ENCODE measurements around the gene PPEF2. TPM values are rescaled to one million over a fixed set of nuclear protein-coding genes. Genes with fewer than 3 reads are reported as not detected.
"Not testable (repeated sequence)": the region's sequence is repeated elsewhere in the genome, so short reads cannot be mapped to it uniquely, and the experiment has no call there.

The PPEF2 gene
- total and polyA plus RNA-seq, 4 experiments from 2014 or later: 0.36 to 0.41 TPM; not detected in 2

GRCh38 chr4:75919920-75920319 is 17.7 kb upstream of the PPEF2 start:
- peaks cover 55% of the 10 kb centered on the region for H3K36me3 ChIP-seq (ENCODE audit: insufficient read depth, low read length)
- H3K9me3 Mint-ChIP-seq: no peaks in the 10 kb centered on the region
- no peak for DNase-seq
- H3K27ac Mint-ChIP-seq: no peak overlapping the region
- no peak overlapping the region for H3K4me3 ChIP-seq (ENCODE audit: low read length in 2 of 2)
- H3K9me3 ChIP-seq (ENCODE audit: control insufficient read depth in 1 of 2, low read length in 2 of 2): no peaks in the 10 kb centered on the region
- H3K27me3 ChIP-seq (ENCODE audit: insufficient read depth, low read length): no peaks in the 10 kb centered on the region
- CTCF ChIA-PET (ENCODE audit: partially characterized antibody): interaction anchor here (0.9 to 1.0 kb wide), 2 partner anchors 11 to 26 kb away, joined by 3 to 6 read pairs; no protein-coding TSS in a partner anchor
- H3K4me1 Mint-ChIP-seq: no peaks in the 10 kb centered on the region
- no peaks in the 10 kb centered on the region for H3K4me1 ChIP-seq (ENCODE audit: insufficient read depth, low read length)
- no peak overlapping the region for H3K4me3 Mint-ChIP-seq
- H3K27me3 Mint-ChIP-seq: no peaks in the 10 kb centered on the region
- POLR2A ChIA-PET (ENCODE audit: partially characterized antibody): no interaction called here
- peaks cover 60 to 70% of the 10 kb centered on the region in 2 donors for H3K36me3 Mint-ChIP-seq
- intact Hi-C loops (cut with micrococcal nuclease): loop anchor here (5.0 kb wide), 1 partner anchor 72 kb away; the partner anchor contains the start of gene SDAD1
- H3K27ac ChIP-seq (ENCODE audit: low read depth, low read length): no peak overlapping the region

- Histone ChIP-seq H3K9me3 (ENCODE audit: control insufficient read depth in 1 of 2, low read length in 2 of 2) (no peaks in the 10 kb centered on the region), H3K27ac (ENCODE audit: low read depth, low read length) (no peak overlapping the region), H3K4me3 (ENCODE audit: low read length in 2 of 2) (no peak overlapping the region), H3K27me3 (ENCODE audit: insufficient read depth, low read length) (no peaks in the 10 kb centered on the region), H3K36me3 (ENCODE audit: insufficient read depth, low read length) (peaks cover 24% of the 10 kb centered on the region), H3K4me1 (ENCODE audit: insufficient read depth, low read length) (no peaks in the 10 kb centered on the region)
- intact Hi-C loops (cut with micrococcal nuclease): loop anchor here (1.0 to 5.0 kb wide), 3 partner anchors 25 to 151 kb away; partner anchors contain the start of genes NAAA and SDAD1
- Mint-ChIP-seq H3K9me3 (peaks cover 0 to 4% (median under 1%) of the 10 kb centered on the region in 8 donors), H3K27me3 (no peaks in the 10 kb centered on the region), H3K36me3 (peaks cover 63 to 65% of the 10 kb centered on the region in 2 donors), H3K4me3 (no peak overlapping the region), H3K4me1 (no peaks in the 10 kb centered on the region), H3K27ac (no peak overlapping the region)
- peak in 4 of 5 donors; percentile 24 to 54 (median 30) for DNase-seq
- CTCF ChIA-PET (ENCODE audit: partially characterized antibody): interaction anchor here (0.7 to 4.2 kb wide), 17 partner anchors 9 to 154 kb away, joined by 3 to 20 read pairs (median 5); partner anchors contain the start of gene NAAA
- POLR2A ChIA-PET (ENCODE audit: partially characterized antibody): interaction anchor here (0.5 to 2.3 kb wide), 4 partner anchors 19 to 25 kb away, joined by 3 to 10 read pairs (median 4); partner anchors contain the start of gene NAAA
Measured at GRCh38 chr4:75916091-75916661, 13.9 kb upstream of the PPEF2 start.

- peaks cover 3% of the 10 kb centered on the region for H3K36me3 ChIP-seq (ENCODE audit: insufficient read depth, low read length)
- no peak overlapping the region for H3K27ac Mint-ChIP-seq
- CTCF ChIA-PET (ENCODE audit: partially characterized antibody): interaction anchor here (1.1 to 4.2 kb wide), 4 partner anchors 17 to 28 kb away, joined by 3 to 20 read pairs (median 4); partner anchors contain the start of gene NAAA
- H3K4me3 Mint-ChIP-seq: no peak overlapping the region
- H3K4me3 ChIP-seq (ENCODE audit: low read length in 2 of 2): no peak overlapping the region
- H3K4me1 Mint-ChIP-seq: no peaks in the 10 kb centered on the region
- POLR2A ChIA-PET (ENCODE audit: partially characterized antibody): no interaction called here
- no peak overlapping the region for H3K27ac ChIP-seq (ENCODE audit: low read depth, low read length)
- H3K4me1 ChIP-seq (ENCODE audit: insufficient read depth, low read length): no peaks in the 10 kb centered on the region
- no peaks in the 10 kb centered on the region for H3K9me3 ChIP-seq (ENCODE audit: control insufficient read depth in 1 of 2, low read length in 2 of 2)
- peaks cover 50 to 58% of the 10 kb centered on the region in 2 donors for H3K36me3 Mint-ChIP-seq
- intact Hi-C loops (cut with micrococcal nuclease): no loop called here
- DNase-seq: no peak
- no peaks in the 10 kb centered on the region for H3K27me3 Mint-ChIP-seq
- H3K27me3 ChIP-seq (ENCODE audit: insufficient read depth, low read length): no peaks in the 10 kb centered on the region
- H3K9me3 Mint-ChIP-seq: peaks cover 0 to 10% (median 2%) of the 10 kb centered on the region in 8 donors
Measured at GRCh38 chr4:75912968-75913367, 10.7 kb upstream of the PPEF2 start.

- CTCF ChIA-PET (ENCODE audit: partially characterized antibody); H3K4me3 Mint-ChIP-seq; H3K4me1 ChIP-seq (ENCODE audit: insufficient read depth, low read length); H3K36me3 ChIP-seq (ENCODE audit: insufficient read depth, low read length); H3K4me3 ChIP-seq (ENCODE audit: low read length in 2 of 2); H3K27ac ChIP-seq (ENCODE audit: low read depth, low read length); H3K27me3 Mint-ChIP-seq; H3K27me3 ChIP-seq (ENCODE audit: insufficient read depth, low read length); H3K9me3 ChIP-seq (ENCODE audit: control insufficient read depth in 1 of 2, low read length in 2 of 2); POLR2A ChIA-PET (ENCODE audit: partially characterized antibody); intact Hi-C loops (cut with micrococcal nuclease); H3K4me1 Mint-ChIP-seq; DNase-seq; H3K27ac Mint-ChIP-seq: not testable (repeated sequence)
- Mint-ChIP-seq H3K9me3 (peaks cover 0 to 10% (median 2%) of the 10 kb centered on the region in 8 donors), H3K36me3 (peaks cover 36 to 45% of the 10 kb centered on the region in 2 donors)
Measured at GRCh38 chr4:75910831-75911230, 8.6 kb upstream of the PPEF2 start.

GRCh38 chr4:75909405-75909804 is 7.2 kb upstream of the PPEF2 start:
- Mint-ChIP-seq H3K27me3 (no peaks in the 10 kb centered on the region), H3K27ac (no peak overlapping the region), H3K4me3 (no peak overlapping the region), H3K9me3 (peaks cover 0 to 10% (median 2%) of the 10 kb centered on the region in 8 donors), H3K4me1 (no peaks in the 10 kb centered on the region), H3K36me3 (peaks cover 28 to 37% of the 10 kb centered on the region in 2 donors)
- Histone ChIP-seq H3K36me3 (ENCODE audit: insufficient read depth, low read length) (no peaks in the 10 kb centered on the region), H3K4me1 (ENCODE audit: insufficient read depth, low read length) (no peaks in the 10 kb centered on the region), H3K27me3 (ENCODE audit: insufficient read depth, low read length) (no peaks in the 10 kb centered on the region), H3K4me3 (ENCODE audit: low read length in 2 of 2) (no peak overlapping the region), H3K27ac (ENCODE audit: low read depth, low read length) (no peak overlapping the region), H3K9me3 (ENCODE audit: control insufficient read depth in 1 of 2, low read length in 2 of 2) (no peaks in the 10 kb centered on the region)
- ChIA-PET CTCF (ENCODE audit: partially characterized antibody) (interaction anchor here (1.1 to 3.4 kb wide), 2 partner anchors 13 to 20 kb away, joined by 3 to 18 read pairs; no protein-coding TSS in a partner anchor), POLR2A (ENCODE audit: partially characterized antibody) (interaction anchor here (1.4 kb wide), 1 partner anchor 31 kb away, joined by 4 read pairs; the partner anchor contains the start of gene NAAA)
- DNase-seq: no peak
- intact Hi-C loops (cut with micrococcal nuclease): no loop called here

GRCh38 chr4:75908555-75908954 is 6.3 kb upstream of the PPEF2 start:
- Mint-ChIP-seq H3K9me3 (peaks cover 0 to 10% (median 2%) of the 10 kb centered on the region in 8 donors), H3K27me3 (no peaks in the 10 kb centered on the region), H3K4me3 (no peak overlapping the region), H3K36me3 (peaks cover 21 to 30% of the 10 kb centered on the region in 2 donors), H3K27ac (no peak overlapping the region), H3K4me1 (no peaks in the 10 kb centered on the region)
- Histone ChIP-seq H3K27me3 (ENCODE audit: insufficient read depth, low read length) (no peaks in the 10 kb centered on the region), H3K9me3 (ENCODE audit: control insufficient read depth in 1 of 2, low read length in 2 of 2) (no peaks in the 10 kb centered on the region), H3K27ac (ENCODE audit: low read depth, low read length) (no peak overlapping the region), H3K4me3 (ENCODE audit: low read length in 2 of 2) (no peak overlapping the region), H3K4me1 (ENCODE audit: insufficient read depth, low read length) (no peaks in the 10 kb centered on the region), H3K36me3 (ENCODE audit: insufficient read depth, low read length) (no peaks in the 10 kb centered on the region)
- intact Hi-C loops (cut with micrococcal nuclease): no loop called here
- DNase-seq: no peak
- CTCF ChIA-PET (ENCODE audit: partially characterized antibody): interaction anchor here (1.0 to 3.4 kb wide), 4 partner anchors 9 to 84 kb away, joined by 3 to 18 read pairs (median 4); no protein-coding TSS in a partner anchor
- POLR2A ChIA-PET (ENCODE audit: partially characterized antibody): no interaction called here

- intact Hi-C loops (cut with micrococcal nuclease): no loop called here
- Histone ChIP-seq H3K4me1 (ENCODE audit: insufficient read depth, low read length) (no peaks in the 10 kb centered on the region), H3K27ac (ENCODE audit: low read depth, low read length) (no peak overlapping the region), H3K27me3 (ENCODE audit: insufficient read depth, low read length) (no peaks in the 10 kb centered on the region), H3K36me3 (ENCODE audit: insufficient read depth, low read length) (no peaks in the 10 kb centered on the region), H3K4me3 (ENCODE audit: low read length in 2 of 2) (no peak overlapping the region), H3K9me3 (ENCODE audit: control insufficient read depth in 1 of 2, low read length in 2 of 2) (no peaks in the 10 kb centered on the region)
- H3K4me1 Mint-ChIP-seq: no peaks in the 10 kb centered on the region
- no peak overlapping the region for H3K4me3 Mint-ChIP-seq
- ChIA-PET CTCF (ENCODE audit: partially characterized antibody) (interaction anchor here (1.0 to 3.4 kb wide), 4 partner anchors 9 to 85 kb away, joined by 3 to 18 read pairs (median 4); no protein-coding TSS in a partner anchor), POLR2A (ENCODE audit: partially characterized antibody) (no interaction called here)
- peaks cover 0 to 10% (median 2%) of the 10 kb centered on the region in 8 donors for H3K9me3 Mint-ChIP-seq
- no peak overlapping the region for H3K27ac Mint-ChIP-seq
- H3K36me3 Mint-ChIP-seq: peaks cover 17 to 24% of the 10 kb centered on the region in 2 donors
- no peaks in the 10 kb centered on the region for H3K27me3 Mint-ChIP-seq
- no peak for DNase-seq
Measured at GRCh38 chr4:75907966-75908365, 5.7 kb upstream of the PPEF2 start.
